CD4-positive, alpha-beta T cell treated with Interleukin-15 for 4 hours (primary cell): ENCODE data around the gene LCN2.
A peak's percentile ranks its signal among the peaks of the same experiment; 100 is the strongest.

Experiments
- DNase-seq: peaks from one replicate; pipeline ENCODE4 v3.0.0-alpha.2; 2020; ENCODE audit warnings: low spot score

Gene LCN2

GRCh38 chr9:128150594-128151308 is 1.5 kb downstream of the LCN2 start:
- DNase-seq: no peak

GRCh38 chr9:128151309-128152132 is 2.3 kb downstream of the LCN2 start:
- DNase-seq: no peak

GRCh38 chr9:128152133-128153059 is 3.1 kb downstream of the LCN2 start:
- no peak for DNase-seq

- no peak for DNase-seq
Measured at GRCh38 chr9:128153060-128153946, 4.0 kb downstream of the LCN2 start.

GRCh38 chr9:128153947-128154695 is 4.9 kb downstream of the LCN2 start:
- DNase-seq: no peak

GRCh38 chr9:128155736-128156500 is 6.7 kb downstream of the LCN2 start:
- no peak for DNase-seq

- peak; percentile 52 for DNase-seq
Measured at GRCh38 chr9:128159522-128159783, 10.2 kb downstream of the LCN2 start.

GRCh38 chr9:128159784-128160602 is 10.7 kb downstream of the LCN2 start, which contains the start of gene BBLN:
Gene BBLN, plus strand, starts transcription at chr9:128160265. Its CDS starts 143 bp downstream, at chr9:128160408.
- peak; percentile 91 for DNase-seq

- DNase-seq: peak; percentile 5
Measured at GRCh38 chr9:128160603-128160987, 11.3 kb downstream of the LCN2 start.

GRCh38 chr9:128161215-128161902 is 12.1 kb downstream of the LCN2 start:
- DNase-seq: no peak

GRCh38 chr9:128162215-128163026 is 13.2 kb downstream of the LCN2 start:
- DNase-seq: no peak

GRCh38 chr9:128163027-128163515 is 13.8 kb downstream of the LCN2 start:
- DNase-seq: no peak

GRCh38 chr9:128163523-128164306 is 14.5 kb downstream of the LCN2 start:
- no peak for DNase-seq

- DNase-seq: no peak
Measured at GRCh38 chr9:128164307-128164885, 15.1 kb downstream of the LCN2 start.

- DNase-seq: no peak
Measured at GRCh38 chr9:128166169-128166568, 16.9 kb downstream of the LCN2 start.

- no peak for DNase-seq
Measured at GRCh38 chr9:128167209-128167608, 18.0 kb downstream of the LCN2 start.
